ENCODE measurements around the gene GAD1. TPM values are rescaled to one million over a fixed set of nuclear protein-coding genes. Genes with fewer than 3 reads are reported as not detected.

Gene GAD1
- total and polyA plus RNA-seq, 4 experiments from 2014 or later, result not detected

- Histone ChIP-seq H3K4me1 (ENCODE audit: insufficient read depth, low read length) (no peaks in the 10 kb centered on the region), H3K36me3 (ENCODE audit: insufficient read depth, low read length) (no peaks in the 10 kb centered on the region), H3K9me3 (ENCODE audit: control insufficient read depth in 1 of 2, low read length in 2 of 2) (no peaks in the 10 kb centered on the region), H3K4me3 (ENCODE audit: low read length in 2 of 2) (no peak overlapping the region), H3K27me3 (ENCODE audit: insufficient read depth, low read length) (no peaks in the 10 kb centered on the region), H3K27ac (ENCODE audit: low read depth, low read length) (no peak overlapping the region)
- no peak for DNase-seq
- no peak overlapping the region for H3K27ac Mint-ChIP-seq
- ChIA-PET POLR2A (ENCODE audit: partially characterized antibody) (no interaction called here), CTCF (ENCODE audit: partially characterized antibody) (interaction anchor here (4.6 kb wide), 1 partner anchor 11 kb away, joined by 35 read pairs; no protein-coding TSS in a partner anchor)
- H3K9me3 Mint-ChIP-seq, result peaks cover 0 to 3% (median 0%) of the 10 kb centered on the region in 8 donors
- no peaks in the 10 kb centered on the region for H3K36me3 Mint-ChIP-seq
- no peaks in the 10 kb centered on the region for H3K4me1 Mint-ChIP-seq
- peaks cover 4 to 10% of the 10 kb centered on the region in 2 donors for H3K27me3 Mint-ChIP-seq
- intact Hi-C loops (cut with micrococcal nuclease), result no loop called here
- no peak overlapping the region for H3K4me3 Mint-ChIP-seq
Measured at GRCh38 chr2:170862286-170862902, 45.7 kb downstream of the GAD1 start.

GRCh38 chr2:170863087-170863486, 46.4 kb downstream of the GAD1 start:
- Histone ChIP-seq H3K4me1 (ENCODE audit: insufficient read depth, low read length) (no peaks in the 10 kb centered on the region), H3K27ac (ENCODE audit: low read depth, low read length) (no peak overlapping the region), H3K36me3 (ENCODE audit: insufficient read depth, low read length) (no peaks in the 10 kb centered on the region), H3K4me3 (ENCODE audit: low read length in 2 of 2) (no peak overlapping the region), H3K27me3 (ENCODE audit: insufficient read depth, low read length) (no peaks in the 10 kb centered on the region), H3K9me3 (ENCODE audit: control insufficient read depth in 1 of 2, low read length in 2 of 2) (no peaks in the 10 kb centered on the region)
- CTCF ChIA-PET (ENCODE audit: partially characterized antibody), result interaction anchor here (4.6 kb wide), 1 partner anchor 11 kb away, joined by 35 read pairs; no protein-coding TSS in a partner anchor
- no peak for DNase-seq
- H3K36me3 Mint-ChIP-seq, result no peaks in the 10 kb centered on the region
- intact Hi-C loops (cut with micrococcal nuclease), result no loop called here
- H3K4me1 Mint-ChIP-seq, result no peaks in the 10 kb centered on the region
- no peak overlapping the region for H3K4me3 Mint-ChIP-seq
- no peak overlapping the region for H3K27ac Mint-ChIP-seq
- peaks cover 0 to 3% (median 0%) of the 10 kb centered on the region in 8 donors for H3K9me3 Mint-ChIP-seq
- H3K27me3 Mint-ChIP-seq, result peaks cover 2 to 10% of the 10 kb centered on the region in 2 donors
- POLR2A ChIA-PET (ENCODE audit: partially characterized antibody), result no interaction called here

DNA sequence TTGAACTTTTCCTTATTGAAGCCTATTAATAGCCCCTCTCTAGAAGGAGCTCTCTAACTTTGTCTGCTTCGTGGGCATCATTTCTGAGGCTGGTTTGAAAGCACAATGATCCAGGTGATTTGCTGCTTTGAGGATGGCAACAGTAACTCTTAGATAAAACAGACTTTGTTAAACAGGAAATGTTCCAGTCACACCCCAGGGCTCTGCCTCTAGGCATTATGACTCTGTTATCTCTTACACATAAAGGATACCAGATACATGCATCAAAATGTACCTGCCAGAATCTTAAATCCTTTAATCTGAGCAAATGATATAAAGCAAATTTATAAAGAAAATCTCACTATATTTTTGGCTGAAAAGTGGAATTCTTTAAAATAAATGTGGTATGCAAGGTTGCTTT, 52.3 kb downstream of the GAD1 start:
- Mint-ChIP-seq H3K4me1 (peaks cover 6 to 10% (median 8%) of the 10 kb centered on the region in 4 donors), H3K9me3 (no peaks in the 10 kb centered on the region), H3K27ac (no peak overlapping the region), H3K36me3 (no peaks in the 10 kb centered on the region), H3K27me3 (peaks cover 4 to 12% of the 10 kb centered on the region in 2 donors), H3K4me3 (no peak overlapping the region)
- ChIA-PET CTCF (ENCODE audit: partially characterized antibody) (no interaction called here), POLR2A (ENCODE audit: partially characterized antibody) (no interaction called here)
- H3K27me3 ChIP-seq (ENCODE audit: insufficient read depth, low read length), result no peaks in the 10 kb centered on the region
- H3K9me3 ChIP-seq (ENCODE audit: control insufficient read depth in 1 of 2, low read length in 2 of 2), result no peaks in the 10 kb centered on the region
- no peak for DNase-seq
- H3K4me1 ChIP-seq (ENCODE audit: insufficient read depth, low read length), result peaks cover 9% of the 10 kb centered on the region
- H3K27ac ChIP-seq (ENCODE audit: low read depth, low read length), result no peak overlapping the region
- intact Hi-C loops (cut with micrococcal nuclease), result no loop called here
- H3K4me3 ChIP-seq (ENCODE audit: low read length in 2 of 2), result no peak overlapping the region
- H3K36me3 ChIP-seq (ENCODE audit: insufficient read depth, low read length), result no peaks in the 10 kb centered on the region

- Mint-ChIP-seq H3K4me3 (no peak overlapping the region), H3K4me1 (peaks cover 6 to 10% (median 8%) of the 10 kb centered on the region in 4 donors), H3K9me3 (no peaks in the 10 kb centered on the region), H3K27ac (no peak overlapping the region), H3K27me3 (peaks cover 4 to 10% of the 10 kb centered on the region in 2 donors), H3K36me3 (no peaks in the 10 kb centered on the region)
- Histone ChIP-seq H3K9me3 (ENCODE audit: control insufficient read depth in 1 of 2, low read length in 2 of 2) (no peaks in the 10 kb centered on the region), H3K27ac (ENCODE audit: low read depth, low read length) (no peak overlapping the region), H3K4me1 (ENCODE audit: insufficient read depth, low read length) (peaks cover 9% of the 10 kb centered on the region), H3K4me3 (ENCODE audit: low read length in 2 of 2) (no peak overlapping the region), H3K36me3 (ENCODE audit: insufficient read depth, low read length) (no peaks in the 10 kb centered on the region), H3K27me3 (ENCODE audit: insufficient read depth, low read length) (no peaks in the 10 kb centered on the region)
- CTCF ChIA-PET (ENCODE audit: partially characterized antibody), result no interaction called here
- POLR2A ChIA-PET (ENCODE audit: partially characterized antibody), result no interaction called here
- intact Hi-C loops (cut with micrococcal nuclease), result no loop called here
- no peak for DNase-seq
Measured at GRCh38 chr2:170869461-170869860, 52.8 kb downstream of the GAD1 start.

DNA sequence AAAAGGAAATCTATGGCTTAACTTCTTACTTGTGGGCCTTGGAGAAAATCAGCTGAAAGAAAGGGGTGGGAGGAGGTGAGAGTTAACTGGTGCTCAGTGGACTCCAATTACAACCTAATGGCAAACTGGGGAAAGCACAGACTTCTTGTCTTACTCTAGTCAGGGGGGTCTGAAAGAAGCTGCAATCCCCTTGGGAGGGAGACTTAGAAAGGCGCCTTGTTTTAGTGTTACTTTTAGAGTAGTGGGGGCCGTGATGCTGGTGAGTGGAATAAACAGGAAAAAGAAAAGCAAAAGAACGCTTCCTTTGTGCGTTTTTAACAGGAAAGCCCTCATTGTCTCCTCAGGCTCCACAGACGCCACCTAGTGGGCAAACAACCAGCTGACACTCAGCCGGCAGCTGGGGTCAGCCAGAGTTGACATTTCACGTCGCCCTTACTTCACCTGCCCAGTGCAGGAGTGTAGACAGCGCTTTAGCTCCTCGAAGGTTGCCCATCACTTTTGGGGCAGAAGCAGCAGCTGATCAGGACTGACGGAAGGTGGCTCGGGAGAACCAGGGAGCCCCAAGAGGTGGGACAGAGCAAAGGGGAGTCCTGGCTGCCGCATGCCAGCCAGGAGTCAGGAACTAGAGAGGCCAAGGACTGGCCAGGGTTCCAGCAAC, 56.5 kb downstream of the GAD1 start:
- POLR2A ChIA-PET (ENCODE audit: partially characterized antibody), result interaction anchor here (1.2 to 1.8 kb wide), 2 partner anchors 50 to 56 kb away, joined by 3 to 9 read pairs; partner anchors contain the start of gene GORASP2
- Mint-ChIP-seq H3K4me1 (peaks cover 7 to 14% (median 11%) of the 10 kb centered on the region in 4 donors), H3K27ac (peak overlapping the region in 4 of 7 donors; percentile 19 to 84 (median 68)), H3K36me3 (no peaks in the 10 kb centered on the region), H3K9me3 (no peaks in the 10 kb centered on the region), H3K27me3 (peaks cover 4 to 9% of the 10 kb centered on the region in 2 donors), H3K4me3 (peak overlapping the region; percentile 59 to 88 (median 80))
- CTCF ChIA-PET (ENCODE audit: partially characterized antibody), result interaction anchor here (0.5 to 5.2 kb wide), 35 partner anchors 10 to 1421 kb away, joined by 3 to 51 read pairs (median 4); partner anchors contain the start of genes GAD1 and GORASP2
- Histone ChIP-seq H3K27me3 (ENCODE audit: insufficient read depth, low read length) (no peaks in the 10 kb centered on the region), H3K9me3 (ENCODE audit: control insufficient read depth in 1 of 2, low read length in 2 of 2) (no peaks in the 10 kb centered on the region), H3K4me3 (ENCODE audit: low read length in 2 of 2) (no peak overlapping the region), H3K4me1 (ENCODE audit: insufficient read depth, low read length) (peaks cover 12% of the 10 kb centered on the region), H3K27ac (ENCODE audit: low read depth, low read length) (no peak overlapping the region), H3K36me3 (ENCODE audit: insufficient read depth, low read length) (no peaks in the 10 kb centered on the region)
- DNase-seq, result peak; percentile 56 to 70 (median 65)
- intact Hi-C loops (cut with micrococcal nuclease), result loop anchor here (1.0 to 10.0 kb wide), 5 partner anchors 52 to 938 kb away; no protein-coding TSS in a partner anchor

GRCh38 chr2:170878066-170878465, 61.4 kb downstream of the GAD1 start:
- POLR2A ChIA-PET (ENCODE audit: partially characterized antibody), result no interaction called here
- intact Hi-C loops (cut with micrococcal nuclease), result loop anchor here (10.0 kb wide), 1 partner anchor 943 kb away; no protein-coding TSS in a partner anchor
- H3K27ac ChIP-seq (ENCODE audit: low read depth, low read length), result no peak overlapping the region

DNA sequence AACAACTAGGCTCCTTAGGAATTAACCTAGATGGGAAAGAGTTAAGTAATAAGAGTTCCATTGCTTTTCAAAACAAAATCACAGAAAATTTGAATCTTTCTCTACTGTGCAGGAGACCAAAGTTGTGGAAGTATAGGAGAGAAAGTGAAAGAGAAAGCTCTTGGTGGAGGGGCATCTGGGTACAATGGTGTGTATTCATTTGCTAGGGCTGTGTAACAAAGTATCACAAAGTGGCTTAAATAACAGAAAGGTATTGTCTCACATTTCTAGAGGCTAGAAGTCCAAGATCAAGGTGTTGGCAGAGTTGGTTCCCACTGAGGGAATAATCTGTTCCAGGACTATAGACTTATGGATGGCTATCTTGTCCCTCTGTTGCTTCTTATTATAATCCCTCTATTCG, 61.8 kb downstream of the GAD1 start:
- Histone ChIP-seq H3K9me3 (ENCODE audit: control insufficient read depth in 1 of 2, low read length in 2 of 2) (no peaks in the 10 kb centered on the region), H3K27ac (ENCODE audit: low read depth, low read length) (no peak overlapping the region), H3K36me3 (ENCODE audit: insufficient read depth, low read length) (no peaks in the 10 kb centered on the region), H3K27me3 (ENCODE audit: insufficient read depth, low read length) (no peaks in the 10 kb centered on the region), H3K4me1 (ENCODE audit: insufficient read depth, low read length) (peaks cover 10% of the 10 kb centered on the region), H3K4me3 (ENCODE audit: low read length in 2 of 2) (no peak overlapping the region)
- intact Hi-C loops (cut with micrococcal nuclease), result loop anchor here (10.0 kb wide), 1 partner anchor 944 kb away; no protein-coding TSS in a partner anchor
- POLR2A ChIA-PET (ENCODE audit: partially characterized antibody), result no interaction called here
- Mint-ChIP-seq H3K27me3 (peaks cover 3 to 6% of the 10 kb centered on the region in 2 donors), H3K36me3 (no peaks in the 10 kb centered on the region), H3K4me1 (peaks cover 5 to 11% (median 7%) of the 10 kb centered on the region in 4 donors), H3K4me3 (peak overlapping the region in 7 of 8 donors; percentile 11 to 82 (median 69)), H3K9me3 (no peaks in the 10 kb centered on the region), H3K27ac (peak overlapping the region in 4 of 7 donors; percentile 1 to 48 (median 36))
- CTCF ChIA-PET (ENCODE audit: partially characterized antibody), result interaction anchor here (0.9 to 2.3 kb wide), 2 partner anchors 14 to 17 kb away, joined by 3 to 5 read pairs; no protein-coding TSS in a partner anchor
- DNase-seq, result peak in 2 of 5 donors; percentile 2 to 7

More at GRCh38 chr2:170878066-170878465, 61.4 kb downstream of the GAD1 start:
- H3K4me1 Mint-ChIP-seq, result peaks cover 8 to 15% (median 11%) of the 10 kb centered on the region in 4 donors
- CTCF ChIA-PET (ENCODE audit: partially characterized antibody), result interaction anchor here (0.7 to 2.3 kb wide), 3 partner anchors 14 to 51 kb away, joined by 3 to 5 read pairs (median 3); partner anchors contain the start of gene GORASP2
- Histone ChIP-seq H3K27me3 (ENCODE audit: insufficient read depth, low read length) (no peaks in the 10 kb centered on the region), H3K9me3 (ENCODE audit: control insufficient read depth in 1 of 2, low read length in 2 of 2) (no peaks in the 10 kb centered on the region), H3K4me1 (ENCODE audit: insufficient read depth, low read length) (peaks cover 13% of the 10 kb centered on the region), H3K4me3 (ENCODE audit: low read length in 2 of 2) (no peak overlapping the region), H3K36me3 (ENCODE audit: insufficient read depth, low read length) (no peaks in the 10 kb centered on the region)
- no peak for DNase-seq
- H3K36me3 Mint-ChIP-seq, result no peaks in the 10 kb centered on the region
- no peaks in the 10 kb centered on the region for H3K9me3 Mint-ChIP-seq
- peaks cover 1 to 3% of the 10 kb centered on the region in 2 donors for H3K27me3 Mint-ChIP-seq
- H3K4me3 Mint-ChIP-seq, result peak overlapping the region in 7 of 8 donors; percentile 26 to 82 (median 67)
- H3K27ac Mint-ChIP-seq, result peak overlapping the region in 3 of 7 donors; percentile 1 to 48 (median 39)

All from CD4-positive, alpha-beta memory T cell (primary cell).